Activated gamma-delta T cell treated with Interleukin-2 at 50 U/mL for 16 hours (primary cell): ENCODE results near the gene ZBTB21.

Experiments used
- DNase-seq: peaks from one replicate; pipeline ENCODE4 v3.0.0-alpha.2; 2020

Gene ZBTB21

GRCh38 chr21:42009831-42010506 lies at the start of gene ZBTB21:
Gene ZBTB21, minus strand, starts transcription at chr21:42010360. Its CDS starts 16,265 bp downstream, at chr21:41994095.
- DNase-seq: peak; percentile 98

GRCh38 chr21:42059721-42060120 lies 49.6 kb upstream of the ZBTB21 start:
- no peak for DNase-seq

GRCh38 chr21:42059141-42059540 lies 49.0 kb upstream of the ZBTB21 start:
- DNase-seq: no peak

GRCh38 chr21:42058631-42059111 lies 48.5 kb upstream of the ZBTB21 start:
- DNase-seq: no peak

- DNase-seq: no peak
Observed at GRCh38 chr21:42057851-42058437, 47.8 kb upstream of the ZBTB21 start.

- DNase-seq: no peak
Observed at GRCh38 chr21:42056996-42057689, 47.0 kb upstream of the ZBTB21 start.

- no peak for DNase-seq
Observed at GRCh38 chr21:42056468-42056867, 46.3 kb upstream of the ZBTB21 start.

GRCh38 chr21:42055425-42055824 lies 45.3 kb upstream of the ZBTB21 start:
- DNase-seq: no peak

- no peak for DNase-seq
Observed at GRCh38 chr21:42051788-42052187, 41.6 kb upstream of the ZBTB21 start.

GRCh38 chr21:42049578-42050430 lies 39.6 kb upstream of the ZBTB21 start:
- DNase-seq: no peak

- DNase-seq: no peak
Observed at GRCh38 chr21:42048870-42049577, 38.9 kb upstream of the ZBTB21 start.

GRCh38 chr21:42047821-42048613 lies 37.9 kb upstream of the ZBTB21 start:
- DNase-seq: no peak

- DNase-seq: no peak
Observed at GRCh38 chr21:42044871-42045495, 34.8 kb upstream of the ZBTB21 start.

- no peak for DNase-seq
Observed at GRCh38 chr21:42043961-42044360, 33.8 kb upstream of the ZBTB21 start.

GRCh38 chr21:42043201-42043895 lies 33.2 kb upstream of the ZBTB21 start:
- DNase-seq: no peak

GRCh38 chr21:42042651-42043050 lies 32.5 kb upstream of the ZBTB21 start:
- DNase-seq: no peak

GRCh38 chr21:42041711-42042110 lies 31.6 kb upstream of the ZBTB21 start:
- no peak for DNase-seq

- no peak for DNase-seq
Observed at GRCh38 chr21:42041246-42041645, 31.1 kb upstream of the ZBTB21 start.

- DNase-seq: no peak
Observed at GRCh38 chr21:42040411-42041180, 30.4 kb upstream of the ZBTB21 start.

- no peak for DNase-seq
Observed at GRCh38 chr21:42039911-42040351, 29.8 kb upstream of the ZBTB21 start.
